Nephron (organoid): ENCODE results near the gene CYSTM1.

Source experiments
- H3K27ac Mint-ChIP-seq, 3 experiments: 2 replicates each; pipeline ENCODE4 v1.8.0; 2020; ENCODE audit warnings: mixed read lengths in 3 of 3, mild to moderate bottlenecking in 2 of 3, moderate library complexity in 1 of 3
- H3K27me3 Mint-ChIP-seq: 2 replicates; pipeline ENCODE4 v1.8.0; 2021; ENCODE audit warnings: low read depth, mild to moderate bottlenecking, moderate library complexity, mixed read lengths
- H3K36me3 Mint-ChIP-seq: 2 replicates; pipeline ENCODE4 v1.8.0; 2020; ENCODE audit warnings: low read depth, mixed read lengths
- H3K4me1 Mint-ChIP-seq: 2 replicates; pipeline ENCODE4 v1.8.0; 2020; ENCODE audit warnings: mixed read lengths
- H3K4me3 Mint-ChIP-seq, 3 experiments: 2 replicates each; pipeline ENCODE4 v1.8.0; 2020; ENCODE audit warnings: mild to moderate bottlenecking in 3 of 3, mixed read lengths in 3 of 3, moderate library complexity in 2 of 3
- H3K9me3 Mint-ChIP-seq: 2 replicates; pipeline ENCODE4 v1.8.0; 2020; ENCODE audit warnings: mixed read lengths
- TF ChIP-seq, protein P1 (sequence below), 3 experiments: fragments of 200-600 bp; sonication (generic); IDR thresholded peaks; one replicate each; pipeline ENCODE4 v1.5.0; 2021; ENCODE audit warnings: antibody characterized with exemption in 3 of 3; ENCODE audit not compliant: unreplicated experiment in 3 of 3

CYSTM1 gene

GRCh38 chr5:140182075-140182711 is 7.2 kb downstream of the CYSTM1 start:
- TF ChIP-seq, protein P1, sequence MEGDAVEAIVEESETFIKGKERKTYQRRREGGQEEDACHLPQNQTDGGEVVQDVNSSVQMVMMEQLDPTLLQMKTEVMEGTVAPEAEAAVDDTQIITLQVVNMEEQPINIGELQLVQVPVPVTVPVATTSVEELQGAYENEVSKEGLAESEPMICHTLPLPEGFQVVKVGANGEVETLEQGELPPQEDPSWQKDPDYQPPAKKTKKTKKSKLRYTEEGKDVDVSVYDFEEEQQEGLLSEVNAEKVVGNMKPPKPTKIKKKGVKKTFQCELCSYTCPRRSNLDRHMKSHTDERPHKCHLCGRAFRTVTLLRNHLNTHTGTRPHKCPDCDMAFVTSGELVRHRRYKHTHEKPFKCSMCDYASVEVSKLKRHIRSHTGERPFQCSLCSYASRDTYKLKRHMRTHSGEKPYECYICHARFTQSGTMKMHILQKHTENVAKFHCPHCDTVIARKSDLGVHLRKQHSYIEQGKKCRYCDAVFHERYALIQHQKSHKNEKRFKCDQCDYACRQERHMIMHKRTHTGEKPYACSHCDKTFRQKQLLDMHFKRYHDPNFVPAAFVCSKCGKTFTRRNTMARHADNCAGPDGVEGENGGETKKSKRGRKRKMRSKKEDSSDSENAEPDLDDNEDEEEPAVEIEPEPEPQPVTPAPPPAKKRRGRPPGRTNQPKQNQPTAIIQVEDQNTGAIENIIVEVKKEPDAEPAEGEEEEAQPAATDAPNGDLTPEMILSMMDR (IDR thresholded peaks at IDR 0.05; ENCODE audit: unreplicated experiment in 3 of 3): no peak
- Mint-ChIP-seq H3K27me3 (no peaks in the 10 kb centered on the region), H3K9me3 (no peaks in the 10 kb centered on the region), H3K27ac (peak overlapping the region in 2 of 3 experiments; percentile 27 to 32), H3K4me1 (peaks cover 33% of the 10 kb centered on the region), H3K36me3 (no peaks in the 10 kb centered on the region), H3K4me3 (no peak overlapping the region)

- Mint-ChIP-seq H3K36me3 (no peaks in the 10 kb centered on the region), H3K9me3 (no peaks in the 10 kb centered on the region), H3K4me3 (no peak overlapping the region), H3K4me1 (peaks cover 26% of the 10 kb centered on the region), H3K27me3 (no peaks in the 10 kb centered on the region), H3K27ac (peak overlapping the region in 2 of 3 experiments; percentile 32 to 48)
- TF ChIP-seq, protein P1 (IDR thresholded peaks at IDR 0.05; ENCODE audit: unreplicated experiment in 3 of 3): no peak
Observed at GRCh38 chr5:140182803-140183367, 7.9 kb downstream of the CYSTM1 start.

GRCh38 chr5:140185409-140185808 is 10.4 kb downstream of the CYSTM1 start:
- Mint-ChIP-seq H3K4me1 (peaks cover 23% of the 10 kb centered on the region), H3K9me3 (no peaks in the 10 kb centered on the region), H3K4me3 (no peak overlapping the region), H3K27me3 (no peaks in the 10 kb centered on the region), H3K36me3 (no peaks in the 10 kb centered on the region), H3K27ac (no peak overlapping the region)
- TF ChIP-seq, protein P1 (IDR thresholded peaks at IDR 0.05; ENCODE audit: unreplicated experiment in 3 of 3): no peak

DNA sequence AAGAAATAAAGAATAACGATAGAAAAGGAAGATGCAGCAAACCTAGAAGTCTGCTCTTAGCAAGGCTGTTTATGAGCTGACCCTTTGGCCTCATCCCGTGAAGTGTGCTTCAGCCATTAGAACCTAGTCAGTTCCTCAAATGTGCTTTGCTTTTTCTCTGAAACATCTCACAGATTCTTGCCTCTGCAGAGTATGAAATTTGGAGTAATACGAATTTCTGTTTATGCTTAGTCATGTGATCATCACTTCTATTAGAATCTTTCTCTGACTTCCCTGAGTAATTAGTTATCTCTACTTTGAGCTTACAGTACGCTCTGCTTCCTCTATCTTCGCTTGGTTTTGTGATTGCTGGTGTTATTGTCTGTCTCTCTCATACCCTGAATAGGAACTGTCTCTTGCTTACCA is 11.3 kb downstream of the CYSTM1 start:
- TF ChIP-seq, protein P1 (IDR thresholded peaks at IDR 0.05; ENCODE audit: unreplicated experiment in 3 of 3): no peak
- Mint-ChIP-seq H3K4me1 (peaks cover 17% of the 10 kb centered on the region), H3K27me3 (no peaks in the 10 kb centered on the region), H3K9me3 (no peaks in the 10 kb centered on the region), H3K27ac (no peak overlapping the region), H3K36me3 (no peaks in the 10 kb centered on the region), H3K4me3 (no peak overlapping the region)

DNA sequence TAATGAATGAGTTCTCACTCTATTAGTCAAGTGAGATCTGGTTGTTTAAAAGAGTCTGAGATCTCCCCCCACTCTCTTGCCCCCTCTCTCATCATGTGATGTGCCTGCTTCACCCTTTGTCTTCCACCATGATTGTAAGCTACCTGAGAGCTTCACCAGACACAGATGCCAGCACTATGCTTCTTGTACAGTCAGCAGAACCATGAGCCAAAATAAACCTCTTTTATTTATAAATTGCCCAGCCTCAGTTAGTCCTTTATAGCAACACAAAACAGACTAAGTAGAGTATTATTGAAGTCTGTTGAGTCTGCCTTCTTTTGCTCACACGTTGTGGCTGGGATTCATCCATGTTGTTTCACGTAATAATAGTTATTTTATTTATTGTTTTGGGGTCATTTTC is 14.3 kb downstream of the CYSTM1 start:
- H3K36me3 Mint-ChIP-seq: no peaks in the 10 kb centered on the region
- H3K4me3 Mint-ChIP-seq: no peak overlapping the region
- H3K27ac Mint-ChIP-seq: no peak overlapping the region
- TF ChIP-seq, protein P1 (IDR thresholded peaks at IDR 0.05; ENCODE audit: unreplicated experiment in 3 of 3): no peak
- no peaks in the 10 kb centered on the region for H3K27me3 Mint-ChIP-seq
- no peaks in the 10 kb centered on the region for H3K9me3 Mint-ChIP-seq
- H3K4me1 Mint-ChIP-seq: no peaks in the 10 kb centered on the region
